Fibroblast of mammary gland (primary cell): ENCODE data around the gene FAF2.

Source experiments
- DNase-seq: peaks from one replicate; pipeline ENCODE4 v3.0.0-alpha.2; 2010; ENCODE audit warnings: low read depth
- H3K4me3 ChIP-seq: 2 replicates; pipeline ENCODE4 v1.5.1; 2011; ENCODE audit warnings: low read depth, mild to moderate bottlenecking, low read length, moderate library complexity; ENCODE audit not compliant: control insufficient read depth
- TF ChIP-seq, protein P1 (sequence below): conservative IDR thresholded peaks from 2 replicates; pipeline ENCODE4 v1.5.1; 2011; ENCODE audit warnings: low read depth, low read length, inconsistent platforms; ENCODE audit not compliant: control insufficient read depth, insufficient read depth

FAF2 gene

DNA sequence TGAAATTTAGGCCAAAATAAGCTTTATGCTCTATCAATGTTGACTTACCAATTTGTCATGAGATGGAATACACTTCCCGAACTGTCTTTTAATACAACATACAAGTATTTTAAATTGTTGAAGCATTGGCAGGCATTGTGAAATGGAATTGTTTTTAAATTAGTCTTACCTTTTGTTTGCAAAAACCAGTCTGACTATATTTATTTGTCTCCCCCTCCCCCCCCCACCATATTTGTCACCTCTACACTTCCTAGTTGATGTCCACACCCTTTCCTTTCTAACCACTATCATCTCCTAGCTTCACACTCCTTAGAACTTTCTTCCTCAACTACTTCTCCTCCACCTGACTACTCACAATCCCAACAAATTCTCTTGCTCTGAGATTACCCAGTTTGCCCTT, 40.9 kb downstream of the FAF2 start:
- H3K4me3 ChIP-seq: no peak overlapping the region
- no peak for DNase-seq
- TF ChIP-seq, protein P1, sequence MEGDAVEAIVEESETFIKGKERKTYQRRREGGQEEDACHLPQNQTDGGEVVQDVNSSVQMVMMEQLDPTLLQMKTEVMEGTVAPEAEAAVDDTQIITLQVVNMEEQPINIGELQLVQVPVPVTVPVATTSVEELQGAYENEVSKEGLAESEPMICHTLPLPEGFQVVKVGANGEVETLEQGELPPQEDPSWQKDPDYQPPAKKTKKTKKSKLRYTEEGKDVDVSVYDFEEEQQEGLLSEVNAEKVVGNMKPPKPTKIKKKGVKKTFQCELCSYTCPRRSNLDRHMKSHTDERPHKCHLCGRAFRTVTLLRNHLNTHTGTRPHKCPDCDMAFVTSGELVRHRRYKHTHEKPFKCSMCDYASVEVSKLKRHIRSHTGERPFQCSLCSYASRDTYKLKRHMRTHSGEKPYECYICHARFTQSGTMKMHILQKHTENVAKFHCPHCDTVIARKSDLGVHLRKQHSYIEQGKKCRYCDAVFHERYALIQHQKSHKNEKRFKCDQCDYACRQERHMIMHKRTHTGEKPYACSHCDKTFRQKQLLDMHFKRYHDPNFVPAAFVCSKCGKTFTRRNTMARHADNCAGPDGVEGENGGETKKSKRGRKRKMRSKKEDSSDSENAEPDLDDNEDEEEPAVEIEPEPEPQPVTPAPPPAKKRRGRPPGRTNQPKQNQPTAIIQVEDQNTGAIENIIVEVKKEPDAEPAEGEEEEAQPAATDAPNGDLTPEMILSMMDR: no peak

DNA sequence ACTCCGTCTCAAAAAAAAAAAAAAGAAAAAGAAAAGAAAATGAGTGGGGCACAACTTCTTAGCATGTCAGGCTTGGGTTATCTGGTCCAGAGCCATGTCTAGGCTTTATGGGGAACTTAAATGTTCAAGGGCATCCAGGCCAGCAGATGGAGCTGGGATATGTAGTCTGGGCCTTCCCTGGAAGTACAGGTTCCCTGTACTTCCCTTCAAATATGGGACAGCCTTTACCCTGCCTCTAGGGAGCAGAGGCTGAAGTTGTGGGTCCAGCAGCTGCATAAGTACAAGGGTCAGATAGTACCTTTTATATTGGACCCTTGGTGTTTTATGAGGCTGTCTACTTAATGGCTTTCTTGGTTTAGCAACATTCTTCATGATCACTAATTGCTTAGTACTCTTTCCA, 42.1 kb downstream of the FAF2 start:
- H3K4me3 ChIP-seq: no peak overlapping the region
- TF ChIP-seq, protein P1: no peak

DNA sequence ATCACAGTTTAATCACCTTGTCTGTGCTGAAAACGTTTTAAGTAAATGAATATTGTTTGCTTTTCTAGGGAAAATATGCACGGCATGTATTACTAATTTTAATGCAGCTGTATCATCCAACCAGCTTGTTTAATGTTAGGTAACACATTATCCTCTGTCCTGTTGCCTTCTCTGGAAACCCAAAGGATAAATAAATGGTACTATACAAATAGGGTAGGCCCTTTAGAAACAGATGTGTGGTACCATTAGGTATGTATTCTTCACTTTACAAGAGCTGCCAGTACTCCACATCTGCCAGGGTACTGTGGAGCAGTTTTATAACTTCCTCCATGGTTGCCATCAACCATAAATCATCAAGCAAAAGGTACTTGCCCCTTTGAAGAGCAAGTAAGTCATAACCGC, 42.9 kb downstream of the FAF2 start:
- TF ChIP-seq, protein P1: no peak
- H3K4me3 ChIP-seq: no peak overlapping the region
- DNase-seq: no peak

More for the DNA sequence above, 42.1 kb downstream of the FAF2 start:
- no peak for DNase-seq

DNA sequence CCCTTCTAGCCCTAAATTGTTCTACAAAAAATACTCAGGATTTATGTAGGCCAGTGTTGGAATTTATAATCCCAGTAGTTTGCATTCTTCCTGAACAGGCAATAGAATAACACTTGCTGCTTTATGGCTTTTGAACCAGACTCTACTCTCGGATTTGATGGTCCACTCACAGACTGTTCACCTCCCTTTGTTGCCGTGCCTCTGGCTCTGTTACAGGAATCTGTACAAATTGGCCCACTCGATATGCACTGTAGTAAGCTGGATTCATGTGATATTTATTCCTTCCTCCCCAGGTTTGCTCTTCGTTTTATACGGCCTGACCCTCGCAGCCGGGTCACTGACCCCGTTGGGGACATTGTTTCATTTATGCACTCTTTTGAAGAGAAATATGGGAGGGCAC, 43.7 kb downstream of the FAF2 start:
- TF ChIP-seq, protein P1: no peak
- no peak overlapping the region for H3K4me3 ChIP-seq
- no peak for DNase-seq

DNA sequence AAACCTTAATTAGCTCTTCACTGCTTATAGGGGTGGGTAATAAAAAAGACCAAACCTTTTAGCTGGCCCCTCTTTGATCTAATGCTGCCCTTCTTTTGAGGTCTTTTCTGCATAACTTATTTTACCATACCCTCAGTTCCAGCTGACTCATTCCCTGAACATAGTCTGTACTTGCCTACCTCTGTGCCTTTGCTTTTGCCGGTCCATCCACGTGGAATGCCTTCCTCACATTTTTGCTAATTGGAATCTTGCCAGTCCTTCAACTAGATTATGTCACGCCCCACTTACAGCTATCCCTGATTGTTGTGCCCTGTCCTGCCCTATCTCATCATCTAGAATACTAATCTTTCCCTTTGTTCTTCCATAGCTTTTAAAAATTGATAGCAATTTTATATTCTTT, 44.2 kb downstream of the FAF2 start:
- no peak overlapping the region for H3K4me3 ChIP-seq
- DNase-seq: peak; percentile 30
- TF ChIP-seq, protein P1: no peak

DNA sequence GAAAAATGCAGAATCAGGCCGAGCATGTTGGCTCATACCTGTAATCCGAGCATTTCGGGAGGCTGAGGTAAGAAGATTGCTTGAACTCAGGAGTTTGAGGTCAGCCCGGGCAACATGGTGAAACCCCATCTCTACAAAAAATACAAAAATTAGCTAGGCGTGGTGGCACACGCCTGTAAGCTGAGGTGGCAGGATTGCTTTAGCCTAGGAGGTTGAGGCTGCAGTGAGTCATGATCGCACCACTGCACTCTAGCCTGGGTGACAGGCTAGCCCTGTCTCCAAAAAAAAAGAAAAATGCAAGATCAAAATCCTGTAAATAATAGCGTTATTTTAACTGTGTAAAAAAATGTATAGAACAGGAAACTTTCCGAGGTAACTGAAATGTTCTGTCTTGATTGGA, 49.7 kb downstream of the FAF2 start:
- DNase-seq: peak; percentile 35
- no peak overlapping the region for H3K4me3 ChIP-seq
- TF ChIP-seq, protein P1: no peak

DNA sequence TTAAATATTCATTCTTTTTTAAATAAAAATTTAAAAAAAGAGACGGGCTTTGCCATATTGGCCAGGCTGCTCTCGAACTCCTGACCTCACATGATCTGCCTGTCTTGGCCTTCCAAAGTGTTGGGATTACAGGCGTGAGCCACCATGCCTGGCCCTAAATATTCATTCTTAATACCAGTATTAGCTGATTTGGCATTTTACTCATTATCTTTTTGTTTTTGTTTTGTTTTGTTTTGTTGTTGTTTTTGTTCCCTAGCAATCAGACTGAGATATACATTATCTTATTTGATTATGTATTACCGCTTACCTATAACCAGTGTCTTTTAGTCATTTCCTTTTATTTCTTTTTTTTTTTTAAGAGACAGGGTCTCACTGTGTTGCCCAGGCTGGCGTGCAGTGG, 51.1 kb downstream of the FAF2 start:
- TF ChIP-seq, protein P1: no peak
- no peak for DNase-seq
- H3K4me3 ChIP-seq: no peak overlapping the region
